Pancreas (tissue), 10 donors: ENCODE data around the gene SLC16A13. TPM values are rescaled to one million over a fixed set of nuclear protein-coding genes. Genes with fewer than 3 reads are reported as not detected.

ENCODE experiments used
- ATAC-seq, 4 donors: fragments of 200-7000 bp; cut with Tn5 transposase; one replicate each; pipeline versions ENCODE4 v1.8.0 to v1.9.1; 2020; ENCODE audit warnings: mild to moderate bottlenecking in 4 of 4, moderate library complexity in 4 of 4
- DNase-seq, 6 donors: peaks; one replicate each; pipeline ENCODE4 v3.0.0-alpha.2; 2020
- FAIRE-seq: peaks from 2 replicates; lab custom pipeline; 2012; peaks lifted over from hg19 to GRCh38; lab: Jason Lieb, UNC
- H3K27ac ChIP-seq, 4 donors: fragments of 200-600 bp; sonication (generic); 1 replicate in 3 of 4; 2 replicates in 1 of 4; pipeline versions ENCODE4 v1.5.0 to v1.8.0; 2020
- H3K27me3 ChIP-seq, 4 donors: fragments of 200-600 bp; one replicate each; pipeline ENCODE4 v1.8.0; 2021
- H3K36me3 ChIP-seq, 3 donors: fragments of 200-600 bp; sonication (generic) in 1 of 3; one replicate each; pipeline versions ENCODE4 v1.5.0 to v1.8.0; 2020 to 2021
- H3K4me1 ChIP-seq, 3 donors: fragments of 200-600 bp; one replicate each; pipeline ENCODE4 v1.8.0; 2021
- H3K4me3 ChIP-seq, 4 donors: fragments of 200-600 bp; sonication (generic) in 2 of 4; one replicate each; pipeline versions ENCODE4 v1.5.0 to v1.8.0; 2020 to 2021
- H3K9me3 ChIP-seq, 4 donors: fragments of 200-600 bp; one replicate each; pipeline ENCODE4 v1.8.0; 2021
- CTCF ChIP-seq, 4 donors: fragments of 200-600 bp; sonication (generic) in 3 of 4; IDR thresholded peaks; one replicate each; pipeline versions ENCODE4 v1.5.0 to v1.8.0; 2021; ENCODE audit warnings: antibody characterized with exemption in 4 of 4
- WGBS, 2 donors: extraction: QIAGEN DNeasy Blood & Tissue Kit; methylation state at CpG; one replicate each; pipeline ENCODE4 v1.1.7; 2013; 5-methylcytosine and 5-hydroxymethylcytosine counted together
- intact Hi-C, 3 donors: fragments of 100-400 bp; cut with DNase I; formaldehyde crosslinking; loops; one replicate each; pipeline versions ENCODE4 v1.11.1 to v1.14.2; 2022
- polyA plus RNA-seq, 2 donors: library from polyadenylated mRNA; stranded (reverse); fragments of 200-250 nt; gene quantifications; one replicate each; pipeline ENCODE4 v1.2.3, GENCODE V29; 2013
- total RNA-seq, 6 donors: library from RNA; stranded (reverse); fragmentation: NEBNext Ultra II Directional in 4 of 6; extraction: Animal tissue kit (Norgen Biotek cat#: 25700) in 4 of 6; gene quantifications; one replicate each; pipeline versions ENCODE4 v1.2.1 to v1.2.4, GENCODE V29; 2021 to 2023
- donor health status: healthy with polysubstance abuse.
- donor health status: DM: no; HTN: no; CAD: no; lungs with moderate emphysema.
- donor health status: DM: no; HTN: no; CAD: no.
- donor health status: control.
- donor health status: control.
- donor health status: Bipolar disorder and iron deficiency.
- donor health status: DM: yes; HTN: yes; CAD: no.
- donor health status: DM: no; HTN: no; CAD: no.
- donor health status: DM: no; HTN: no; CAD: no.
- donor health status: DM: yes; HTN: yes; CAD: no.

Gene SLC16A13
- total and polyA plus RNA-seq, 8 donors: 0.74 to 3.0 (median 1.4) TPM

DNA sequence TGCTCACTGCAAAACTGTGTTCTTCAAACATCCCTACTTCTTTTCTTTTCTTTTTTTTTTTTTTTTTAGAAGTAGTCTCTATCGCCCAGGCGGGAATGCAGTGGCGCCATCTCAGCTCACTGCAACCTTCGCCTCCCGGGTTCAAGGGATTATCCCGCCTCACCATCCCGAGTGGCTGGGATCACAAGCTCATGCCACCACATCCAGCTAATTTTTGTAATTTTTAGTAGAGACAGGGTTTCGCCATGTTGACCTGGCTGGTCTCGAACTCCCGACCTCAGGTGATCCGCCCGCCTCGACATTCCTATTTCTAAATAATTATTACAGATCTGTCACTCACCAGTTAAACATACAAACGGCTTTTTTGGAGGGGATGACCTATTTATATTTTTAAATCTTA, 24.4 kb upstream of the SLC16A13 start:
- H3K27ac ChIP-seq: no peak overlapping the region
- ATAC-seq (no peak), FAIRE-seq (no peak), DNase-seq (no peak)
- H3K4me1 ChIP-seq: peaks cover 8 to 18% (median 15%) of the 10 kb centered on the region in 3 donors
- H3K4me3 ChIP-seq: peak overlapping the region; percentile 61 to 87 (median 76)
- intact Hi-C loops: no loop called here
- H3K27me3 ChIP-seq: no peaks in the 10 kb centered on the region
- WGBS, 2 donors: 23 to 25% methylated on average over 14 of the region's 14 CpGs
- no peak for TF ChIP-seq CTCF (IDR thresholded peaks at IDR 0.05)
- no peaks in the 10 kb centered on the region for H3K36me3 ChIP-seq
- H3K9me3 ChIP-seq: no peaks in the 10 kb centered on the region

DNA sequence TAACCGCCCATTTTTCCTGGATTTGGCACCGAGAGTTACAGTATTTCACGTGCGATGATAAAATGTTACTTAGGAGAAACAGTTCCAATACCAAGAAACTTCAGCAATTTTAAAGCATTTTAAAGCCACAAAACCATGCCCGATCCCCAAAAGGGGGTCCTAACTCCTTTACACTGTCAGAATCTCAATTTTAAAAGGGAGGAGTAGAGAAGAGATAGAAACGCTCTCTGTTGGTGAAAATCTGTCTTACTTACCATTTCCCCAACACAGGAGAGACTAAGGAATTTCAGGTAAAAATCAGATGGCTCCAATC, 23.9 kb upstream of the SLC16A13 start:
- no peaks in the 10 kb centered on the region for H3K9me3 ChIP-seq
- FAIRE-seq (no peak), ATAC-seq (no peak), DNase-seq (no peak)
- WGBS, 2 donors: 1% methylated on average over 6 of the region's 6 CpGs
- H3K4me1 ChIP-seq: peaks cover 8 to 18% (median 15%) of the 10 kb centered on the region in 3 donors
- peak overlapping the region; percentile 61 to 87 (median 76) for H3K4me3 ChIP-seq
- H3K36me3 ChIP-seq: no peaks in the 10 kb centered on the region
- intact Hi-C loops: no loop called here
- H3K27ac ChIP-seq: peak overlapping the region; percentile 95 to 99 (median 97)
- TF ChIP-seq CTCF (IDR thresholded peaks at IDR 0.05): no peak
- H3K27me3 ChIP-seq: no peaks in the 10 kb centered on the region

GRCh38 chr17:7014261-7014994, 21.4 kb upstream of the SLC16A13 start:
- intact Hi-C loops: no loop called here
- Histone ChIP-seq H3K9me3 (no peaks in the 10 kb centered on the region), H3K4me1 (peaks cover 8 to 18% (median 15%) of the 10 kb centered on the region in 3 donors), H3K27ac (peak overlapping the region; percentile 81 to 99 (median 97)), H3K36me3 (no peaks in the 10 kb centered on the region), H3K27me3 (no peaks in the 10 kb centered on the region), H3K4me3 (peak overlapping the region; percentile 42 to 87 (median 76))
- DNase-seq (peak; percentile 96 to 99 (median 97)), FAIRE-seq (peak; percentile 49), ATAC-seq (peak; percentile 86 to 88 (median 86))
- peak; percentile 62 to 81 (median 72) for TF ChIP-seq CTCF (IDR thresholded peaks at IDR 0.05)
- 0 to 1% methylated on average over 55 to 75 of the region's 75 CpGs for WGBS, 2 donors

- Histone ChIP-seq H3K4me3 (peak overlapping the region; percentile 42 to 87 (median 76)), H3K27me3 (no peaks in the 10 kb centered on the region), H3K27ac (peak overlapping the region; percentile 81 to 99 (median 97)), H3K4me1 (peaks cover 8 to 18% (median 13%) of the 10 kb centered on the region in 3 donors), H3K36me3 (no peaks in the 10 kb centered on the region), H3K9me3 (no peaks in the 10 kb centered on the region)
- DNase-seq (peak in 1 of 6 donors; percentile 55), FAIRE-seq (no peak), ATAC-seq (peak in 1 of 4 donors; percentile 0)
- intact Hi-C loops: no loop called here
- 19 to 27% methylated on average over 44 to 56 of the region's 56 CpGs for WGBS, 2 donors
- TF ChIP-seq CTCF (IDR thresholded peaks at IDR 0.05): no peak
Observed at GRCh38 chr17:7014995-7015958, 20.5 kb upstream of the SLC16A13 start.
